GM23338 (cell line): ENCODE data around the gene SNAP47. TPM values are rescaled to one million over a fixed set of nuclear protein-coding genes. Genes with fewer than 3 reads are reported as not detected.

ENCODE experiments used
- ATAC-seq: fragments of 200-7000 bp; cut with Tn5 transposase; 3 replicates; pipeline ENCODE4 v1.9.1; 2020
- DNase-seq: peaks from one replicate; pipeline ENCODE4 v3.0.0-alpha.2; 2015; ENCODE audit warnings: low spot score
- H2AFZ ChIP-seq: fragments of 200-600 bp; sonication (generic); 2 replicates; pipeline ENCODE4 v1.8.0; 2016; ENCODE audit warnings: antibody characterized with exemption, mild to moderate bottlenecking, moderate library complexity
- H3F3A ChIP-seq: fragments of 200-600 bp; sonication (generic); replicated peaks from 2 replicates; pipeline ENCODE4 v1.8.0; 2017; ENCODE audit warnings: antibody characterized with exemption, mixed run types, low read depth
- H3K27ac ChIP-seq: fragments of 200-600 bp; sonication (generic); 2 replicates; pipeline ENCODE4 v1.6.1; 2016; ENCODE audit warnings: low read depth
- H3K27me3 ChIP-seq: fragments of 200-600 bp; sonication (generic); 2 replicates; pipeline ENCODE4 v1.8.0; 2016; ENCODE audit warnings: mild to moderate bottlenecking, mixed run types, moderate library complexity; ENCODE audit not compliant: insufficient read depth
- H3K36me3 ChIP-seq: fragments of 200-600 bp; sonication (generic); 2 replicates; pipeline ENCODE4 v1.8.0; 2016; ENCODE audit warnings: mild to moderate bottlenecking; ENCODE audit not compliant: insufficient read depth
- H3K4me1 ChIP-seq: fragments of 200-600 bp; sonication (generic); 2 replicates; pipeline ENCODE4 v1.8.0; 2016; ENCODE audit warnings: mild to moderate bottlenecking, moderate library complexity; ENCODE audit not compliant: insufficient read depth
- H3K4me2 ChIP-seq: fragments of 200-600 bp; sonication (generic); 2 replicates; pipeline ENCODE4 v1.7.1; 2017; ENCODE audit warnings: mixed run types
- H3K4me3 ChIP-seq: fragments of 200-600 bp; sonication (generic); 2 replicates; pipeline ENCODE4 v1.6.1; 2016; ENCODE audit warnings: mixed run types
- H3K79me2 ChIP-seq: fragments of 200-600 bp; sonication (generic); replicated peaks from 2 replicates; pipeline ENCODE4 v1.8.0; 2017; ENCODE audit warnings: mild to moderate bottlenecking; ENCODE audit not compliant: insufficient read depth
- H3K9me2 ChIP-seq: fragments of 200-600 bp; sonication (generic); 2 replicates; pipeline ENCODE4 v1.8.0; 2017; ENCODE audit not compliant: insufficient read depth
- H4K20me1 ChIP-seq: fragments of 200-600 bp; sonication (generic); replicated peaks from 2 replicates; pipeline ENCODE4 v1.8.0; 2017; ENCODE audit warnings: mild to moderate bottlenecking; ENCODE audit not compliant: insufficient read depth
- H3K27ac Mint-ChIP-seq: 2 replicates; pipeline ENCODE4 v1.8.0; 2020; ENCODE audit warnings: inconsistent platforms, mild to moderate bottlenecking, moderate library complexity, mixed read lengths
- H3K27me3 Mint-ChIP-seq: 3 replicates; pipeline ENCODE4 v1.8.0; 2022; ENCODE audit warnings: low read depth, mild to moderate bottlenecking, moderate library complexity, mixed read lengths, inconsistent platforms; ENCODE audit not compliant: insufficient read depth, poor library complexity
- H3K36me3 Mint-ChIP-seq: 3 replicates; pipeline ENCODE4 v1.8.0; 2021; ENCODE audit warnings: low read depth, mild to moderate bottlenecking, inconsistent platforms, moderate library complexity, mixed read lengths
- H3K4me1 Mint-ChIP-seq: 3 replicates; pipeline ENCODE4 v1.8.0; 2020; ENCODE audit warnings: mild to moderate bottlenecking, inconsistent platforms, mixed read lengths
- H3K4me3 Mint-ChIP-seq: 3 replicates; pipeline ENCODE4 v1.8.0; 2021; ENCODE audit warnings: moderate library complexity, mild to moderate bottlenecking, inconsistent platforms, mixed read lengths
- H3K9me3 Mint-ChIP-seq: 3 replicates; pipeline ENCODE4 v1.8.0; 2020; ENCODE audit warnings: moderate library complexity, mild to moderate bottlenecking, inconsistent platforms, mixed read lengths
- CREB1 ChIP-seq: fragments of 250-450 bp; sonication (Bioruptor Pico); IDR thresholded peaks from 2 replicates; pipeline ENCODE4 v1.5.0; 2020; ENCODE audit warnings: low read depth, mild to moderate bottlenecking, moderate library complexity
- CTCF ChIP-seq, 2 experiments: fragments of 200-600 bp in 1 of 2; sonication (generic) in 1 of 2; conservative IDR thresholded peaks; 2 replicates each; pipeline versions ENCODE4 v1.5.1 to v1.6.1; 2016 to 2017; ENCODE audit warnings: antibody characterized with exemption in 2 of 2, low read depth in 2 of 2, mild to moderate bottlenecking in 2 of 2, moderate library complexity in 1 of 2
- EZH2 ChIP-seq: fragments of 200-600 bp; sonication (generic); IDR thresholded peaks from one replicate; pipeline ENCODE4 v1.8.0; 2017; ENCODE audit warnings: antibody characterized with exemption, mild to moderate bottlenecking, low read depth; ENCODE audit not compliant: unreplicated experiment
- EZH2phosphoT487 ChIP-seq: fragments of 200-600 bp; sonication (generic); IDR thresholded peaks from one replicate; pipeline ENCODE4 v1.8.1; 2018; ENCODE audit warnings: antibody characterized with exemption; ENCODE audit not compliant: unreplicated experiment
- JUNB ChIP-seq: IDR thresholded peaks from one replicate; pipeline ENCODE4 v1.6.1; 2016; ENCODE audit warnings: antibody characterized with exemption; ENCODE audit not compliant: unreplicated experiment
- NANOG ChIP-seq: IDR thresholded peaks from 2 replicates; pipeline ENCODE4 v1.6.1; 2016; ENCODE audit warnings: antibody characterized with exemption, borderline replicate concordance
- POLR2AphosphoS5 ChIP-seq: IDR thresholded peaks from 2 replicates; pipeline ENCODE4 v1.6.1; 2016; ENCODE audit warnings: antibody characterized with exemption, low read depth
- REST ChIP-seq: IDR thresholded peaks from one replicate; pipeline ENCODE4 v1.6.1; 2018; ENCODE audit warnings: antibody characterized with exemption; ENCODE audit not compliant: unreplicated experiment
- STAT1 ChIP-seq: IDR thresholded peaks from one replicate; pipeline ENCODE4 v1.6.1; 2016; ENCODE audit warnings: antibody characterized with exemption; ENCODE audit not compliant: unreplicated experiment
- ZNF114 ChIP-seq: fragments of 250-450 bp; sonication (Bioruptor Pico); IDR thresholded peaks from 2 replicates; pipeline ENCODE4 v1.5.0; 2020; ENCODE audit warnings: mild to moderate bottlenecking, moderate library complexity
- polyA plus RNA-seq: library from polyadenylated mRNA; unstranded; fragments of >200 nt; fragmentation: Nextera tagmentation; extraction: Ambion mirVana; gene quantifications from 2 replicates; pipeline ENCODE4 v1.2.1, GENCODE V29; 2016
- total RNA-seq: library from RNA; depleted of rRNA; stranded (reverse); fragments of >200 nt; shearing (Covaris generic); gene quantifications from 2 replicates; pipeline ENCODE4 v1.2.3, GENCODE V29; 2014
- TF ChIP-seq, protein P1 (sequence below): IDR thresholded peaks from 2 replicates; pipeline ENCODE4 v1.6.1; 2016; ENCODE audit warnings: antibody characterized with exemption

Gene SNAP47
- total and polyA plus RNA-seq, 2 experiments from 2014 or later = 19.5 to 51.8 TPM

DNA sequence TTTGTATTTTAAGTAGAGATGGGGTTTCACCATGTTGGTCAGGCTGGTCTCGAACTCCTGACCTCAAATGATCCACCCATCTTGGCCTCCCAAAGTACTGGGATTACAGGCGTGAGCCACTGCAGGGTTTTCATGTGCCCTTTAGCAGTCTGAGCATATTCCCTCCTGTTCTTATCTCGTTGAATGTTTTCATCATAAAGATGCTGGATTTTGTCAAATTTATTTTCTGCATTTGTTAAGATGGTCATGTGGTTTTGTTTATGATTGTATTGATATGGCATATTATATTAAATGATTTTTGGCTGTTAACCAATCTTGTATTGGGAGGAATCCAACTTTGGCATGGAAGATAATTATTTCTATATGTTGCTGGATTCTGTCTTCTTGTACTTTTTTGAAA, 8.9 kb upstream of the SNAP47 start:
- H3F3A ChIP-seq = 0 out of 2 replicates have a peak, but pooled peaks cover 7% of the 10 kb centered on the region
- ATAC-seq (no peak), DNase-seq (no peak)
- Mint-ChIP-seq H3K4me3 (no peak overlapping the region), H3K4me1 (peaks cover 23% of the 10 kb centered on the region), H3K36me3 (peaks cover 34% of the 10 kb centered on the region), H3K27ac (no peak overlapping the region), H3K9me3 (peaks cover 38% of the 10 kb centered on the region), H3K27me3 (peaks cover 21% of the 10 kb centered on the region)
- no peaks in the 10 kb centered on the region for H3K79me2 ChIP-seq
- H3K27me3 ChIP-seq = no peaks in the 10 kb centered on the region
- H3K4me1 ChIP-seq = peaks cover 12% of the 10 kb centered on the region; the same call in 1 of the 2 replicates
- TF ChIP-seq EZH2 = no peak
- TF ChIP-seq ZNF114 (CRISPR knock-in tag) = no peak
- no peak for TF ChIP-seq NANOG
- TF ChIP-seq POLR2AphosphoS5 = no peak
- no peak overlapping the region for H3K27ac ChIP-seq
- H2AFZ ChIP-seq = no peak overlapping the region
- no peaks in the 10 kb centered on the region for H4K20me1 ChIP-seq
- 0 out of 2 replicates have a peak, but pooled peaks cover 4% of the 10 kb centered on the region for H3K9me2 ChIP-seq
- no peaks in the 10 kb centered on the region for H3K36me3 ChIP-seq
- H3K4me2 ChIP-seq = no peak overlapping the region
- H3K4me3 ChIP-seq = no peak overlapping the region

- H3K36me3 ChIP-seq = no peaks in the 10 kb centered on the region
- H3K27me3 Mint-ChIP-seq = peaks cover 21% of the 10 kb centered on the region
- DNase-seq (no peak), ATAC-seq (no peak)
- TF ChIP-seq, protein P1, sequence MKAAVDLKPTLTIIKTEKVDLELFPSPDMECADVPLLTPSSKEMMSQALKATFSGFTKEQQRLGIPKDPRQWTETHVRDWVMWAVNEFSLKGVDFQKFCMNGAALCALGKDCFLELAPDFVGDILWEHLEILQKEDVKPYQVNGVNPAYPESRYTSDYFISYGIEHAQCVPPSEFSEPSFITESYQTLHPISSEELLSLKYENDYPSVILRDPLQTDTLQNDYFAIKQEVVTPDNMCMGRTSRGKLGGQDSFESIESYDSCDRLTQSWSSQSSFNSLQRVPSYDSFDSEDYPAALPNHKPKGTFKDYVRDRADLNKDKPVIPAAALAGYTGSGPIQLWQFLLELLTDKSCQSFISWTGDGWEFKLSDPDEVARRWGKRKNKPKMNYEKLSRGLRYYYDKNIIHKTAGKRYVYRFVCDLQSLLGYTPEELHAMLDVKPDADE = no peak
- TF ChIP-seq CREB1 (no peak), POLR2AphosphoS5 (no peak), EZH2phosphoT487 (no peak), JUNB (no peak), REST (no peak), STAT1 (no peak), CTCF (conservative IDR thresholded peaks at IDR 0.05; ENCODE audit: low read depth in 2 of 2) (no peak), NANOG (no peak)
- H4K20me1 ChIP-seq = no peaks in the 10 kb centered on the region
- H3K4me1 ChIP-seq = peaks cover 12% of the 10 kb centered on the region; the same call in 1 of the 2 replicates
- H3K4me3 ChIP-seq = no peak overlapping the region
- no peak overlapping the region for H2AFZ ChIP-seq
- peak overlapping the region; percentile 79; the same call in 1 of the 3 replicates for H3K4me3 Mint-ChIP-seq
- peaks cover 27% of the 10 kb centered on the region for H3K36me3 Mint-ChIP-seq
- 0 out of 2 replicates have a peak, but pooled peaks cover 7% of the 10 kb centered on the region for H3F3A ChIP-seq
- H3K9me2 ChIP-seq = 0 out of 2 replicates have a peak, but pooled peaks cover 4% of the 10 kb centered on the region
- H3K4me2 ChIP-seq = no peak overlapping the region
- no peaks in the 10 kb centered on the region for H3K79me2 ChIP-seq
- no peak overlapping the region for H3K27ac Mint-ChIP-seq
- H3K27me3 ChIP-seq = no peaks in the 10 kb centered on the region
- peaks cover 31% of the 10 kb centered on the region for H3K9me3 Mint-ChIP-seq
- no peak overlapping the region for H3K27ac ChIP-seq
- H3K4me1 Mint-ChIP-seq = peaks cover 23% of the 10 kb centered on the region
Measured at GRCh38 chr1:227726924-227727599, 8.2 kb upstream of the SNAP47 start.
